ENCODE data around the gene CLINT1.
A peak's percentile ranks its signal among the peaks of the same experiment; 100 is the strongest.
"Not testable (repeated sequence)": the region's sequence is repeated elsewhere in the genome, so short reads cannot be mapped to it uniquely, and the experiment has no call there.

The CLINT1 gene

DNA sequence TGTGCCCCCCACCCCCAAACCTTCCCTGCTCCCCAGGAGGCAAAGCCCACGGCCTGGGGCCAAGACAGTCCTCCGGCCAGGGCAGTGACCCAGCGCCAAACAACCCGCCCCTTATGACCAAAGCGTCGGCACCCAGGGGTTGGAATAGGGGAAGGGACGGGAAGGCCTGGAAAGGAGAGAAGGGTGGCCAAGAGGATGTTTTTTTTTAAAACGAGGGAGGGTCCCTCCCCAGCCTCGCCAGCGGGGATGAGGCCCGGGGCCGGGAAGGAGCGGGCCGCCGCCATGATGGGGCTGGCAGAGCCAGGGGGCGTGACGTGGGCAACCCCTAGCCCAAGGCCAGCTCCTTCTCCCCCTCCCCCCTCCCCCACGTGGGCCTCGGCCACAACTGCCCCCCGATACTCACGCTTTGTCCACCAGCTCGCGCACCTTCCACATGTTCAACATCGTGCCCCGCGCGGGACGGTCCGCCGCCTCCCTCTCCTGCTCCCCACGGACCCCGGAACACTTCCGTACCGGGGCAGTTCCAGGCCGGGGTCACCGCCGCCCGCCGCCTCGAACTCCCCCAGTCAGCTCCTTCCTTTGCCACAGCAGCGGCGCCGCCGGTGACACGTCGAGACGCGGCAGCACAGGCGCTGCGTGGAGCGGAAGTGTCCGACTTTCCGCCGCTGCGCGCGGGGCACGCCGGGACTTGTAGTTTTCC is at the start of gene CLINT1:
Gene CLINT1, minus strand, starts transcription at position 619 of the 700 bp plus-strand sequence. Its CDS starts 175 bp downstream, at position 444.
- Histone ChIP-seq H3K36me3 (ENCODE audit: control insufficient read depth, insufficient read depth, low read length) (no peaks in the 10 kb centered on the region), H3K4me3 (ENCODE audit: low read length) (peak within 1 kb of the TSS; percentile 88)

GRCh38 chr5:157908459-157908858 is 49.5 kb upstream of the CLINT1 start:
- Histone ChIP-seq H3K36me3 (ENCODE audit: control insufficient read depth, insufficient read depth, low read length) (no peaks in the 10 kb centered on the region), H3K9ac (ENCODE audit: low read length) (no peak overlapping the region), H3K27ac (ENCODE audit: low read depth, low read length) (no peak overlapping the region), H3K27me3 (ENCODE audit: control insufficient read depth, insufficient read depth, low read length) (no peaks in the 10 kb centered on the region), H3K4me1 (ENCODE audit: control insufficient read depth, insufficient read depth, low read length) (peaks cover under 1% of the 10 kb centered on the region), H3K4me3 (ENCODE audit: low read length) (no peak overlapping the region)

More for the DNA sequence above, at the start of gene CLINT1:
- peak within 1 kb of the TSS; percentile 95 for H3K27ac ChIP-seq (ENCODE audit: low read depth, low read length)
- no peaks in the 10 kb centered on the region for H3K27me3 ChIP-seq (ENCODE audit: control insufficient read depth, insufficient read depth, low read length)
- H3K4me1 ChIP-seq (ENCODE audit: control insufficient read depth, insufficient read depth, low read length), result peaks cover 3% of the 10 kb centered on the region
- H3K9ac ChIP-seq (ENCODE audit: low read length), result peak within 1 kb of the TSS; percentile 63

GRCh38 chr5:157907479-157907878 is 48.5 kb upstream of the CLINT1 start:
- Histone ChIP-seq H3K4me1 (ENCODE audit: control insufficient read depth, insufficient read depth, low read length) (peaks cover 6% of the 10 kb centered on the region), H3K36me3 (ENCODE audit: control insufficient read depth, insufficient read depth, low read length) (no peaks in the 10 kb centered on the region), H3K9ac (ENCODE audit: low read length) (no peak overlapping the region), H3K4me3 (ENCODE audit: low read length) (no peak overlapping the region), H3K27me3 (ENCODE audit: control insufficient read depth, insufficient read depth, low read length) (no peaks in the 10 kb centered on the region), H3K27ac (ENCODE audit: low read depth, low read length) (no peak overlapping the region)

- no peak overlapping the region for H3K4me3 ChIP-seq (ENCODE audit: low read length)
- no peaks in the 10 kb centered on the region for H3K36me3 ChIP-seq (ENCODE audit: control insufficient read depth, insufficient read depth, low read length)
- no peaks in the 10 kb centered on the region for H3K27me3 ChIP-seq (ENCODE audit: control insufficient read depth, insufficient read depth, low read length)
- H3K27ac ChIP-seq (ENCODE audit: low read depth, low read length), result peak overlapping the region; percentile 65
- no peak overlapping the region for H3K9ac ChIP-seq (ENCODE audit: low read length)
- H3K4me1 ChIP-seq (ENCODE audit: control insufficient read depth, insufficient read depth, low read length), result peaks cover 8% of the 10 kb centered on the region
Observed at GRCh38 chr5:157903117-157903450, 44.1 kb upstream of the CLINT1 start.

DNA sequence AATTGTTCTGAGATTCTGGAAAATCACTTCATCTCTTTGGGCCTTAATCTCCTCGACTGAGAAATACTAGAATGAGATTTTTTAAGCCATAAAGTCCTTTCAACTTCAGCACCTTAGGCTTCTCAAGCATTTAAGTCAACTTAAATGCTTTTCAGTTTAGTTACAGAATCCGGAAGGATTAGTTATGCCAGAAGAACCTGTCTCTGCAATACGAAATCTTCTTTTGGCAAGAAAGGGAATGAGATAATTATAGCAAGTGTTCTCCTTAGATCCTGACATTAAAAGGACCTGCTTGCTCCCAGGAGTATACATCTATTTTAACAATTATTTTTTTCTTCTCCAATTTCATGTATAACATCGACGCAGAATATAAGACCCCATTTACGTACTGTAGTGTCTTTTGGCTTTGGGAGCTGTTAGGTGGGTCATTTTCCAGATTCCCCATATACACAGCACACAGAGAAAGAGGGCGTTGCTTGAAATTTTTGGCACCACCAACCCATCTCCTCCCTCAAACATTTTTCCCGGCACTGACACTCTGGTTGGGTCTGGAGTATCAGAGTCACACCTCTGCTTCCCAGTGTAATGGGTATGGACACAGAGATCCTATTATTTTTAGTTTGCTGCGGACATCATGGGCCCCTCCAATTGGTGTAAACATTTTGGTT is 43.6 kb upstream of the CLINT1 start:
- H3K27ac ChIP-seq (ENCODE audit: low read depth, low read length), result peak overlapping the region; percentile 65
- H3K4me1 ChIP-seq (ENCODE audit: control insufficient read depth, insufficient read depth, low read length), result peaks cover 8% of the 10 kb centered on the region
- H3K27me3 ChIP-seq (ENCODE audit: control insufficient read depth, insufficient read depth, low read length), result no peaks in the 10 kb centered on the region
- no peak overlapping the region for H3K9ac ChIP-seq (ENCODE audit: low read length)
- no peak overlapping the region for H3K4me3 ChIP-seq (ENCODE audit: low read length)
- no peaks in the 10 kb centered on the region for H3K36me3 ChIP-seq (ENCODE audit: control insufficient read depth, insufficient read depth, low read length)

- peaks cover 8% of the 10 kb centered on the region for H3K4me1 ChIP-seq (ENCODE audit: control insufficient read depth, insufficient read depth, low read length)
- H3K9ac ChIP-seq (ENCODE audit: low read length), result no peak overlapping the region
- H3K27me3 ChIP-seq (ENCODE audit: control insufficient read depth, insufficient read depth, low read length), result no peaks in the 10 kb centered on the region
- no peak overlapping the region for H3K27ac ChIP-seq (ENCODE audit: low read depth, low read length)
- H3K4me3 ChIP-seq (ENCODE audit: low read length), result no peak overlapping the region
- no peaks in the 10 kb centered on the region for H3K36me3 ChIP-seq (ENCODE audit: control insufficient read depth, insufficient read depth, low read length)
Observed at GRCh38 chr5:157900644-157901043, 41.7 kb upstream of the CLINT1 start.

- H3K4me1 ChIP-seq (ENCODE audit: control insufficient read depth, insufficient read depth, low read length), result peaks cover 4% of the 10 kb centered on the region
- no peak overlapping the region for H3K4me3 ChIP-seq (ENCODE audit: low read length)
- no peaks in the 10 kb centered on the region for H3K36me3 ChIP-seq (ENCODE audit: control insufficient read depth, insufficient read depth, low read length)
- H3K9ac ChIP-seq (ENCODE audit: low read length), result no peak overlapping the region
- no peaks in the 10 kb centered on the region for H3K27me3 ChIP-seq (ENCODE audit: control insufficient read depth, insufficient read depth, low read length)
- H3K27ac ChIP-seq (ENCODE audit: low read depth, low read length), result no peak overlapping the region
Observed at GRCh38 chr5:157893611-157894010, 34.7 kb upstream of the CLINT1 start.

DNA sequence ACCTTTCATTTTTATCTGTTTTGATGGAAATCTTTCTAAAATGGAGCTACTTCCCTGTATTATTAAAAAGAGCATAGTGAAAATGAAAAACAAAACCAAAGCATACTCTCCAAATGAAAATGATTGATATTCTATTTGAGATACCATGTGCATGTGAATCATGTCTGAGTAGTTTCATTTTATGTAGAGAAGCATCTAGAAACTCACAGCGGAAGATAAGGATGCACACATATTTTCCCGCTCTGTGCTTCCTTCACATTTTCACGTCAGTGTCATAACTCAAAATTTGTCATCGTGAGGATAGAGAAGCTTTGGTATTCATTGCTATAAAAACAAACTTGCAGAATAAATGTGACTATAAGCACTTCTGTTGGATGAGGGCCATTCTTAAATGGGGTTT is 34.0 kb upstream of the CLINT1 start:
- Histone ChIP-seq H3K4me3 (ENCODE audit: low read length) (no peak overlapping the region), H3K4me1 (ENCODE audit: control insufficient read depth, insufficient read depth, low read length) (peaks cover 4% of the 10 kb centered on the region), H3K9ac (ENCODE audit: low read length) (no peak overlapping the region)

DNA sequence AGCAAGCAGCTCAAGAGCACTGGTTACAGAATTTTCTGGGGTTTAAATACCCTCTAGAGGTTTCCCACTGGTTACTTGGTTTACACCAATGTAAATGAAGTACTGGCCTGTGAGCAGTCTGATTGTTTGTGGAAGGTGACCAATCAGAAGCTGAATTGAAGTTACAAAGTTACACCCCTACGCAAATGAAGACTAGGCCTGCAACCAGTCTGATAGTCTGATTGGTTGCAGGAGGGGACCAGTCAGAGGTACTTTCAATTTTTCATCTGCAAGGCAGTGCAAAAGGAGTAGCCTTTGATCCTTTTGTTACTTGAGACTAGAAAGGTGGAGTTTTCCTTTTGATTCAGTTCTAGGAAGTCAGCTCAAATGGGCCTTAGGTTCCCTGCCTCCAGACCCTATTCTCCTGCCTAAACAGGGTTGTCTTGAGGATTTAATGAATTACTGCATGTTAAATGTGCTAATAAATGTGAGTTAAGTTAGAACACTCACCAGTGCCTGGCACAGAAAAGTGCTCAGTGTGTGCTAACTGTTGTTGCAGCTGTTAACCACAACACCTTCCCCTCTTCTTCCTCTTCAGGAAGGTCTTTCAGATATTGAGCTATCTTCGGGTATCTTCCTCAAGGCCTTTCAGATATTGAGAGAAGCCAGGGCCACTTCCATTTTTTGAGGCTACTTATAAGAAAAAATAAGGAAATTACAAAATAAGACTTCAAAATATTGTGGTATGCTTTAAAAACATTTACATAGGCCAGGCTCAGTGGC is 32.1 kb upstream of the CLINT1 start:
- Histone ChIP-seq H3K9ac (ENCODE audit: low read length) (no peak overlapping the region), H3K27me3 (ENCODE audit: control insufficient read depth, insufficient read depth, low read length) (no peaks in the 10 kb centered on the region), H3K4me1 (ENCODE audit: control insufficient read depth, insufficient read depth, low read length) (peaks cover 4% of the 10 kb centered on the region), H3K4me3 (ENCODE audit: low read length) (no peak overlapping the region), H3K36me3 (ENCODE audit: control insufficient read depth, insufficient read depth, low read length) (no peaks in the 10 kb centered on the region), H3K27ac (ENCODE audit: low read depth, low read length) (no peak overlapping the region)

More for the DNA sequence above, 34.0 kb upstream of the CLINT1 start:
- H3K36me3 ChIP-seq (ENCODE audit: control insufficient read depth, insufficient read depth, low read length), result no peaks in the 10 kb centered on the region
- no peaks in the 10 kb centered on the region for H3K27me3 ChIP-seq (ENCODE audit: control insufficient read depth, insufficient read depth, low read length)
- H3K27ac ChIP-seq (ENCODE audit: low read depth, low read length), result no peak overlapping the region

GRCh38 chr5:157888814-157889532 is 30.0 kb upstream of the CLINT1 start:
- Histone ChIP-seq H3K27me3 (ENCODE audit: control insufficient read depth, insufficient read depth, low read length) (no peaks in the 10 kb centered on the region), H3K9ac (ENCODE audit: low read length) (no peak overlapping the region), H3K27ac (ENCODE audit: low read depth, low read length) (no peak overlapping the region), H3K36me3 (ENCODE audit: control insufficient read depth, insufficient read depth, low read length) (no peaks in the 10 kb centered on the region), H3K4me1 (ENCODE audit: control insufficient read depth, insufficient read depth, low read length) (peaks cover 4% of the 10 kb centered on the region), H3K4me3 (ENCODE audit: low read length) (no peak overlapping the region)

GRCh38 chr5:157886796-157887380 is 27.9 kb upstream of the CLINT1 start:
- Histone ChIP-seq H3K4me3 (ENCODE audit: low read length) (no peak overlapping the region), H3K36me3 (ENCODE audit: control insufficient read depth, insufficient read depth, low read length) (no peaks in the 10 kb centered on the region), H3K27me3 (ENCODE audit: control insufficient read depth, insufficient read depth, low read length) (no peaks in the 10 kb centered on the region), H3K9ac (ENCODE audit: low read length) (no peak overlapping the region), H3K27ac (ENCODE audit: low read depth, low read length) (no peak overlapping the region), H3K4me1 (ENCODE audit: control insufficient read depth, insufficient read depth, low read length) (peaks cover 4% of the 10 kb centered on the region)

GRCh38 chr5:157885051-157885450 is 26.1 kb upstream of the CLINT1 start:
- not testable (repeated sequence) for H3K36me3 ChIP-seq (ENCODE audit: control insufficient read depth, insufficient read depth, low read length); H3K4me1 ChIP-seq (ENCODE audit: control insufficient read depth, insufficient read depth, low read length); H3K27me3 ChIP-seq (ENCODE audit: control insufficient read depth, insufficient read depth, low read length)

More at GRCh38 chr5:157885051-157885450, 26.1 kb upstream of the CLINT1 start:
- H3K4me3 ChIP-seq (ENCODE audit: low read length); H3K9ac ChIP-seq (ENCODE audit: low read length); H3K27ac ChIP-seq (ENCODE audit: low read depth, low read length): not testable (repeated sequence)

All from rectal smooth muscle tissue (tissue), 1 donor.